SU-DHL-6 (cell line): ENCODE measurements around the gene VGLL3.
"Not testable (repeated sequence)": the region's sequence is repeated elsewhere in the genome, so short reads cannot be mapped to it uniquely, and the experiment has no call there.

ENCODE experiments used
- H2AFZ ChIP-seq: fragments of 200-600 bp; sonication (generic); 2 replicates; pipeline ENCODE4 v1.6.1; 2014; ENCODE audit warnings: low read depth, mild to moderate bottlenecking, moderate library complexity, mixed read lengths, antibody characterized with exemption, low read length; ENCODE audit not compliant: severe bottlenecking
- H3F3A ChIP-seq: fragments of 200-600 bp; shearing (Covaris generic); 2 replicates; pipeline ENCODE4 v1.6.0; 2016; ENCODE audit warnings: antibody characterized with exemption, mild to moderate bottlenecking; ENCODE audit not compliant: insufficient read depth
- H3K27ac ChIP-seq: fragments of 200-600 bp; sonication (generic); 2 replicates; pipeline ENCODE4 v1.5.1; 2016; ENCODE audit warnings: low read depth, mild to moderate bottlenecking, low read length, moderate library complexity, mixed read lengths
- H3K27me3 ChIP-seq: fragments of 200-600 bp; sonication (generic), shearing (Covaris generic); 2 replicates; pipeline ENCODE4 v1.6.0; 2014; ENCODE audit warnings: mild to moderate bottlenecking, low read length
- H3K36me3 ChIP-seq: fragments of 200-600 bp; sonication (generic); 2 replicates; pipeline ENCODE4 v1.6.1; 2014; ENCODE audit warnings: mild to moderate bottlenecking, low read length, mixed read lengths
- H3K4me2 ChIP-seq: fragments of 300-600, 200-600 bp; shearing (Covaris generic), sonication (generic); 2 replicates; pipeline ENCODE4 v1.6.0; 2014; ENCODE audit warnings: low read length, low read depth, mild to moderate bottlenecking; ENCODE audit not compliant: poor library complexity, severe bottlenecking
- H3K4me3 ChIP-seq: fragments of 200-600 bp; sonication (generic); 2 replicates; pipeline ENCODE4 v1.5.1; 2014; ENCODE audit warnings: antibody characterized with exemption, low read length, mild to moderate bottlenecking, mixed read lengths; ENCODE audit not compliant: insufficient read depth, poor library complexity, severe bottlenecking
- H3K79me2 ChIP-seq: fragments of 200-600 bp; sonication (generic); 2 replicates; pipeline ENCODE4 v1.6.1; 2014; ENCODE audit warnings: mild to moderate bottlenecking, low read length, moderate library complexity; ENCODE audit not compliant: insufficient read depth
- H3K9ac ChIP-seq: fragments of 200-600 bp; sonication (generic); 2 replicates; pipeline ENCODE4 v1.7.0; 2014; ENCODE audit warnings: mild to moderate bottlenecking, low read length
- H3K9me2 ChIP-seq: fragments of 200-600 bp; sonication (generic); replicated peaks from 2 replicates; pipeline ENCODE4 v1.6.1; 2014; ENCODE audit warnings: low read length; ENCODE audit not compliant: insufficient read depth
- H3K9me3 ChIP-seq: fragments of 200-600 bp; sonication (generic); 2 replicates; pipeline ENCODE4 v1.6.1; 2014; ENCODE audit warnings: low read length, mixed read lengths; ENCODE audit not compliant: insufficient read depth
- H4K20me1 ChIP-seq: fragments of 200-600 bp; sonication (generic); 2 replicates; pipeline ENCODE4 v1.6.1; 2014; ENCODE audit warnings: low read depth, mild to moderate bottlenecking, antibody characterized with exemption, low read length, moderate library complexity, mixed read lengths
- CTCF ChIP-seq: fragments of 200-600 bp; sonication (generic); IDR thresholded peaks from one replicate; pipeline ENCODE4 v1.5.1; 2017; ENCODE audit warnings: antibody characterized with exemption, mild to moderate bottlenecking, low read length, moderate library complexity; ENCODE audit not compliant: insufficient read depth, poor library complexity, severe bottlenecking
- EZH2phosphoT487 ChIP-seq: fragments of 200-600 bp; sonication (generic), shearing (Covaris generic); conservative IDR thresholded peaks from 2 replicates; pipeline ENCODE4 v1.6.1; 2018; ENCODE audit warnings: mild to moderate bottlenecking, antibody characterized with exemption, low read length, moderate library complexity, mixed read lengths

Gene VGLL3

DNA sequence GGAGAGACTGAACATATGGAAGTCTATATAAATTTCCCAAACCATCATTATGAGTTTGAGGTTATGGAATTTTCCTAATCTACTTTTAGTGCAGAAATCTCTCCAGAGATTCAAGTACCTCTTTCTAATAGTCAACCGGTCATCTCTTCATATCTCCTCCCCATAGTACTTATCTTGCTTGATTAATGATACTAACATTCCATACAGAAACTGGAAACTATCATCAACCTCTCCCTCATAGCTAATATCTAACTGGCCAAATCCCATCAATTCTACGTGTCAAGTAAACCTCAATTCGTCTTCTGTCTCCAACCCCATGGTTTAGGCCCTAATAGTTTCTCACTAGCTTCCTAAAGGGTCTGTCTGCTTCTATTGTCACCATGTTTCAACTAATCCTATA lies 44.4 kb upstream of the VGLL3 start:
- no peak overlapping the region for H2AFZ ChIP-seq
- H4K20me1 ChIP-seq, result no peaks in the 10 kb centered on the region
- H3F3A ChIP-seq, result no peaks in the 10 kb centered on the region
- H3K4me3 ChIP-seq, result no peak overlapping the region
- H3K9me3 ChIP-seq, result no peaks in the 10 kb centered on the region
- H3K79me2 ChIP-seq, result no peaks in the 10 kb centered on the region
- no peaks in the 10 kb centered on the region for H3K9me2 ChIP-seq
- no peak overlapping the region for H3K9ac ChIP-seq
- H3K27me3 ChIP-seq, result no peaks in the 10 kb centered on the region
- H3K4me2 ChIP-seq, result no peak overlapping the region
- no peak overlapping the region for H3K27ac ChIP-seq
- TF ChIP-seq EZH2phosphoT487 (no peak), CTCF (no peak)
- H3K36me3 ChIP-seq, result no peaks in the 10 kb centered on the region

- Histone ChIP-seq H3K27ac (no peak overlapping the region), H3K9ac (no peak overlapping the region), H3K79me2 (no peaks in the 10 kb centered on the region), H4K20me1 (no peaks in the 10 kb centered on the region), H3K36me3 (no peaks in the 10 kb centered on the region), H3K27me3 (no peaks in the 10 kb centered on the region), H3K4me3 (no peak overlapping the region), H3F3A (no peaks in the 10 kb centered on the region), H3K9me2 (no peaks in the 10 kb centered on the region), H2AFZ (no peak overlapping the region), H3K9me3 (no peaks in the 10 kb centered on the region), H3K4me2 (no peak overlapping the region)
- TF ChIP-seq CTCF (no peak), EZH2phosphoT487 (no peak)
Observed at GRCh38 chr3:87033205-87033604, 42.3 kb upstream of the VGLL3 start.

GRCh38 chr3:87025661-87026645 lies 35.0 kb upstream of the VGLL3 start:
- H3K9me3 ChIP-seq, result no peaks in the 10 kb centered on the region
- no peaks in the 10 kb centered on the region for H3K9me2 ChIP-seq
- H3K36me3 ChIP-seq, result no peaks in the 10 kb centered on the region
- no peaks in the 10 kb centered on the region for H3K79me2 ChIP-seq
- H2AFZ ChIP-seq, result no peak overlapping the region
- H3K4me3 ChIP-seq, result no peak overlapping the region
- H3K27ac ChIP-seq, result no peak overlapping the region
- H4K20me1 ChIP-seq, result no peaks in the 10 kb centered on the region
- no peaks in the 10 kb centered on the region for H3F3A ChIP-seq
- H3K4me2 ChIP-seq, result no peak overlapping the region
- H3K27me3 ChIP-seq, result no peaks in the 10 kb centered on the region
- no peak overlapping the region for H3K9ac ChIP-seq
- TF ChIP-seq CTCF, result no peak
- no peak for TF ChIP-seq EZH2phosphoT487

DNA sequence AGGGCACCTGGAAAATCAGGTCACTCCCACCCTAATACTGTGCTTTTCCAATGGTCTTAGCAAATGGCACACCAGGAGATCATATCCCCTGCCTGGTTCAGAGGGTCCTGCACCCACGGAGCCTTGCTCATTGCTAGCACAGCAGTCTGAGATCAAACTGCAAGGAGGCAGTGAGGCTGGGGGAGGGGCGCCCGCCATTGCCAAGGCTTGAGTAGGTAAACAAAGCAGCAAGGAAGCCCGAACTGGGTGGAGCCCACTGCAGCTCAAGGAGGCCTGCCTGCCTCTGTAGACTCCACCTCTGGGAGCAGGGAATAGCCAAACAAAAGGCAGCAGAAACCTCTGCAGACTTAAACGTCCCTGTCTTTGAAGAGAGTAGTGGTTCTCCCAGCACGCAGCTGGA lies 26.4 kb upstream of the VGLL3 start:
- H3K9me3 ChIP-seq, H4K20me1 ChIP-seq, H3K27ac ChIP-seq, H3K79me2 ChIP-seq, H3K4me2 ChIP-seq, H3K36me3 ChIP-seq, H2AFZ ChIP-seq, H3K9ac ChIP-seq, H3K27me3 ChIP-seq, H3K9me2 ChIP-seq, H3K4me3 ChIP-seq, H3F3A ChIP-seq: not testable (repeated sequence)
